ENCODE measurements around the gene EFCAB13. TPM values are rescaled to one million over a fixed set of nuclear protein-coding genes. Genes with fewer than 3 reads are reported as not detected.
"Not testable (repeated sequence)": the region's sequence is repeated elsewhere in the genome, so short reads cannot be mapped to it uniquely, and the experiment has no call there.

EFCAB13 gene
- total RNA-seq, 1 donor from 2014 or later, result 3.0 TPM

- intact Hi-C loops (cut with DNase I), result no loop called here
- ATAC-seq (ENCODE audit: poor library complexity) (peak; percentile 45), DNase-seq (no peak)
Observed at GRCh38 chr17:47317119-47317518, 6.6 kb upstream of the EFCAB13 start.

DNA sequence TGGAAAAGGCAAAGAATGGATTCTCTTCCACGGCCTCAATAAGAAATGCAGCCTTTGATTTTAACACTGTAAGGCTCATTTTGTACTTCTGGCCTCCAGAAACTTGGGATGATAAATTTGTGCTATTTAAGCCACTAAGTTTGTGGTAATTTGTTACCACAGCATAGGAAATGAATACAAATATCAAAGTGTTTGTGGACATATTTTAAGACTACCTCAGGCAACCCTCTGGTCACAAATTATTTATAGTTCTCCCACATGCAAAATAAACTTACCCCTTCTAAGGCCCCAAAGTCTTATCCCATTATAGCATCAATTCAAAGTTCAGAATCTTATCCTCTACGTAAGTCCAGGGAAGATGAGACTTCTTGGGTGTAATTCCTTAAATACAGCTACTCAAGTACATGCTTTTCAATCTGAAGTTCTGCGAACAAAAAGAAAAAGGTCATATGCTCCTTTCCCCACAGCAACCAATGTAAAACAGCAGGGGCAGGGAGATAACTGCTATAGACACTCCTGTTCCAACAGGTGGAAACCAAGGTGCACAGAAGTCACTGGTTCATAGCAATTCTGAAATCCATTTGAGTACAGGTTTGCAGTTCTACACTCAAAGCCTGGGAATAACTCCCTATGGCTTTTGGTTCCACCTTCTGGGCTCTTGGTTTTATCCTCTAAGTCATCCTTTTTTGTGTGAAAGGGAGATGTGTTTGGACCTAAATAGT lies 5.4 kb upstream of the EFCAB13 start:
- DNase-seq, result no peak
- intact Hi-C loops (cut with DNase I), result no loop called here
- no peak for ATAC-seq (ENCODE audit: poor library complexity)

DNA sequence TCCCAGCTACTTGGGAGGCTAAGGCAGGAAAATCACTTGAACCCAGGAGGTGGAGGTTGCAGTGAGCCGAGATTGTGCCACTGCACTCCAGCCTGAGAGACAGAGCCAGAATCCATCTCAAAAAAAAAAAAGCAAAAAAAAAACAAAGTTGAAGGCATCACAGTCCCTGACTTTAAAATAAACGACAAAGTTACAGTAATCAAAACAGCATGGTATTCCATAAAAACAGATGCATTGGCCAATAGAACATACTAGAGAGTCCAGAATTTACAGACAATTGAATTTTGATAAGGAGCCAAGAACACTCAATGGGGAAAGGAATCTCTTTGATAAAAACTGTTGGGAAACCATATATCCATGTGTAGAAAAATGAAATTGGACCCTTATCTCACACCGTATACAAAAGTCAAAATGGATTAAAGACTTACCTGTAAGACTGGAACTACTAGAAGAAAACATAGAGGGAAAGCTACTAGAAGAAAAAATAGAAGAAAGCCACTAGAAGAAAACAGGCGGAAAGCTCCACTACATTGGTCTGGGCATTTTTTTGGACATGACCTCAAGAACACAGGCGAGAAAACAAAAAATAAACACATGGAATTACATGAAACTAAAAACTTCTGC lies 2.8 kb upstream of the EFCAB13 start:
- ATAC-seq (ENCODE audit: poor library complexity), result no peak
- intact Hi-C loops (cut with DNase I), result no loop called here
- DNase-seq, result no peak

DNA sequence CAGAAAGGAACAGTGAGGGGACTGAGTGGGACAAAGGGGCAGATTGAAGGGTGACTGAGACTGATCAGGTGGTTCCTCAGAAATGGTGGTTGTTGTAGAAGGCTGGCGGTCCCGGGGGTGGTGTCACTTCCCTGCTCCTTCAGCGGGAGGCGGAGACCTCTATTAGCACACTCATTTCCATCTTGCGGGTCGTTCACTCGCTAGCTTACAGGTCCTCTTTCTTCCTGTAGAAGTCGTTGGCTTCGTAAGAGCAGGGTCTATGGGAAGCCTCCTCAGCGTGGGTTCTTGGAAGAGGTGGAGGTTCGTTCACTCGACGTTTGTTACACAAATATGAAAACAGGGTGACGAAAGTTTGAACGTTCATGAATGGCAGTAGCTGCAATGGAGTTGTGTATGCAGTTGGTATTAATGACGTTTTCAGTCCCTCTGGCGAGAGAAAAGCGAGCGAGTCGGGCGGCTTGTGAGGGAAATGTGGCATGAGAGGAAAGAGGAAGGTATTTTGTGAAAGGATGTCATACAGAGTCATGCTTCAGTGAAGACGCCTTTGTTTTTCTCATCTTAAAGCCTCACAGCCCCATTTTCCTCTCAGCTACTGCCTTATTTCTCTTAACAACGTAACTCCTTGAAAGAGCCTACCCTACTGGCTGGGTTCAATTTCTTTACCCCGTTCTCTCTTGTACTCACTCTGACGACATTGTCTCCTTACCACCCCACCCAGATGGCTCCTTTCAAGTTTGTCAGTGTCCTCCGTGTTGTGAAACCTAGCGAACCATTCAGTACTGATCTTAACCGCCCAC lies 667 bp downstream of the EFCAB13 start:
- ATAC-seq (ENCODE audit: poor library complexity), result peak; percentile 66
- intact Hi-C loops (cut with DNase I), result no loop called here

DNA sequence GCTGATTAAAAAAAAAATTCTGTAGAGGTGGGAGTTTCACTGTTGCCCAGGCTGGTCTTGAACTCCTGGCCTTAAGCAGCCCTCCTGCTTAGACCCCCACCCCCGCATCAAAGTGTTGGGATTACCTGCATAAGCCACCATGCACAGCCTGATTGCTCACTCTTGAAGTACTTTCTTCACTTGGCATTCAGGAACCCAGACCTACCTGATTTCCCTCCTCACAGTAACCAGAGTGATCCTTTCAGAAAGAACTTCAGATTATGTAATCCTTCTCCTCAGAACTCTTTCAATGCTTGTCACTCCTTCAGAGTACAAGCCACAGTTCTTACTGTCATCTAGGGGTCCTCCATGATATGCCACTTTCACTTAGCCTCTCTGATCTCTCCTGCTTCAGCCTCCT lies 1.4 kb downstream of the EFCAB13 start:
- intact Hi-C loops (cut with DNase I), result no loop called here
- DNase-seq (no peak), ATAC-seq (ENCODE audit: poor library complexity) (no peak)

More for the DNA sequence above, 667 bp downstream of the EFCAB13 start:
- DNase-seq, result peak; percentile 77

DNA sequence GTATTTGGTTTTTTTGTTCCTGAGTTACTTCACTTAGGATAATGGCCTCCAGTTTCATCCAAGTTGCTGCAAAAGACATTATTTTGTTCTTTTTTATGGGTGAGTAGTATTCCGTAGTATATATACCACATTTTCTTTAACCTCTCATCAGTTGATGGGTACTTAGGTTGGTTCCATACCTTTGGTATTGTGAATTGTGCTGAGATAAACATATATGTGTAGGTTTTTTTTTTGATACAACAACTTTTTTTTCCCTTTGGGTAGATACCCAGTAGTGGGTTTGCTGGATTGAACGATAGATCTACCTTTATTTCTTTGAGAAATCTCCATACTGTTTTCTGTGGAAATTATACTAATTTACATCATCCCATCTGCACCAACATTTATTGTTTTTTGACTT lies 6.8 kb downstream of the EFCAB13 start:
- DNase-seq, result no peak
- intact Hi-C loops (cut with DNase I), result no loop called here
- no peak for ATAC-seq (ENCODE audit: poor library complexity)

DNA sequence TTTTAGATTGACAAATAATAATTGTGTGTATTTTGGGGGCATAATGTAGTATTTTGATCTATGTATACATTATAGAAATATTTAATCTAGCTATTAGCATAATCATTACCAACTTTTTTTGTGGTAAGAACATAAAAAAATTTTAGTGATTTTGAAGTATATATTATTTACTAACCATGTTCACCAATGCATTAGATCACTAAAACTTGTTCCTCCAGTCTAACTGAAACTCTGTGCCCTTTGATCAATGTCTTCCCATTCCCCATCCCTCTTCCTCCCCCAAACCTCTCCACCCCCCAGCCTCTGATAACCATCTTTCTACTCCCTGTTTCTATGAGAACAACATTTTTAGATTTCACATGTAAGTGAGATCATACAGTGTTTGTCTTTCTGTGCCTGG lies 8.5 kb downstream of the EFCAB13 start:
- ATAC-seq (ENCODE audit: poor library complexity), result no peak
- intact Hi-C loops (cut with DNase I), result no loop called here
- DNase-seq, result no peak

DNA sequence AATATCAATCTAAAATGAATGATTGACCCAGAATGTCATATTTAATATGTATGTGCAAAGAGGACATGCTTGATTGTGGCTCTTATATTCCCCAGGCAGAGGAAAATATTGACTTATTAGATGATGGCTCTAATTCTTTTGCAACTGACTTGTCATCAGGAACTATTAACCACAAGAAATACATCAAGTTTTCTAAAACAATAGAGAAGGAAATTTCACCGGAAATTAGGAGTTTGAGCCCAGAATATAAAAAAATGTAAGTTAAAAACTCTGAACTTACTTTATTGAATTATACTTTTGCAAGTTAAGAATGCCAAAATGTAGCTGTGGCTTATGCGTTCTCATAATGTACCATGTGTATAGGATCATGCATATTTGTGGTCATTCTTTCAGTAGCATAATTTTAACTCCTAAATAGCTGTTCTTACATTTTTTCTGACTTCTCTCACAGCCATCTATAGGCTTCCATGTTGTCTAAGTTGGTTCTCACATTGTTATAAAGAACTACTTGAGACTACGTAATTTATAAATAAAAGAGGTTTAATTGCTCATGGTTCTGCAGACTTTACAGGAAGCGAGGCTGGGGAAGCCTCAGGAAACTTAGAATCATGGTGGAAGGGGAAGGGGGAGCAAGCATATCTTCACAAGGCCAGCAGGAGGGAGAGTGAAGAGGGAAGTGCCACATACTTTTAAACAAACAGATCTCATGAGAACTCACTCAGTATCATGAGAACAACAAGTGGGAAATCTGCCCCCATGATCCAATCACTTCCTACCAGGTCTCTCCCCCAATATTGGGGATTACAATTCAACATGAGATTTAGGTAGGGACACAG lies 11.6 kb downstream of the EFCAB13 start:
- DNase-seq, result no peak
- intact Hi-C loops (cut with DNase I), result no loop called here

GRCh38 chr17:47338026-47338425 lies 14.3 kb downstream of the EFCAB13 start:
- intact Hi-C loops (cut with DNase I), result no loop called here
- DNase-seq, result no peak
- ATAC-seq (ENCODE audit: poor library complexity), result no peak

More for the DNA sequence above, 11.6 kb downstream of the EFCAB13 start:
- ATAC-seq (ENCODE audit: poor library complexity), result no peak

DNA sequence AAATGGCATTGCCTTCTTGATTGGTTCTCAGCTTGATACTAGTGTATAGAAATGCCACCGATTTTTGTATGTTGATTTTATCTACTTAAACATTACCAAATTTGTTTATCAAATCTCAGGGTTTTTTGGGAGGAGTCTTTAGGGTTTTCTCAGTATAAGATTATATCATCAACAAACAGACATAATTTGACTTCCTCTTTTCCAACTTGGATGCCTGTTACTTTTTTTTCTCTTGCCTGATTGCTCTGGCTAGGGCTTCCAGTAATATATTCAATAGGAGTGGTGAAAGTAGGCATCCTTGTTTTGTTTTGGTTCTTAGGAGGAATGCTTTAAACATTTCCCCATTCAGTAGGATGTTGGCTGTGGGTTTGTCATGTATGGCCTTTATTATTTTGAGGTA lies 29.1 kb downstream of the EFCAB13 start:
- ATAC-seq (ENCODE audit: poor library complexity) (no peak), DNase-seq (no peak)
- intact Hi-C loops (cut with DNase I), result no loop called here

GRCh38 chr17:47358652-47359051 lies 34.9 kb downstream of the EFCAB13 start:
- intact Hi-C loops (cut with DNase I), result no loop called here
- ATAC-seq (ENCODE audit: poor library complexity) (no peak), DNase-seq (no peak)

- ATAC-seq (ENCODE audit: poor library complexity), result no peak
- DNase-seq, result no peak
- intact Hi-C loops (cut with DNase I), result no loop called here
Observed at GRCh38 chr17:47363171-47363570, 39.4 kb downstream of the EFCAB13 start.

DNA sequence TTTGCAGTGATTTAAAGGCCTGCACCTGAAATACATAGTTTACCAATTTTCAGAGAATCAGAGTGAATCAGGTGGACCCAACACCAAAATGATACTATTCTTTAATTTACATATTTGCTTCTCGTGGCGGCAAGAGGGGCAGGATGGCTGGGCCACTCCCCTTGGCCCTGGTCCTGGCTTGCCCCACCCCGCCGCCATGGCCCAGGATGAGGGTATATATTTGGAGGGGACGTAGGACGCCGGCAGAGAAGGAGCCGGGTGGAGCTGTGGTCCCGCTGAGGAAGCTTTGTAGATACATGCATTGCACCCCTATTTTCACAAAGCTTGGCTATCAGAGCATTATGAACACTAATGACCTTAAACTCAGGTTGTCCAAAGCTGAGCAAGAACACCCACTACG lies 43.5 kb downstream of the EFCAB13 start:
- ATAC-seq (ENCODE audit: poor library complexity), result no peak
- intact Hi-C loops (cut with DNase I), result no loop called here

GRCh38 chr17:47368262-47368661 lies 44.5 kb downstream of the EFCAB13 start:
- ATAC-seq (ENCODE audit: poor library complexity), result no peak

More for the DNA sequence above, 43.5 kb downstream of the EFCAB13 start:
- DNase-seq, result no peak

DNA sequence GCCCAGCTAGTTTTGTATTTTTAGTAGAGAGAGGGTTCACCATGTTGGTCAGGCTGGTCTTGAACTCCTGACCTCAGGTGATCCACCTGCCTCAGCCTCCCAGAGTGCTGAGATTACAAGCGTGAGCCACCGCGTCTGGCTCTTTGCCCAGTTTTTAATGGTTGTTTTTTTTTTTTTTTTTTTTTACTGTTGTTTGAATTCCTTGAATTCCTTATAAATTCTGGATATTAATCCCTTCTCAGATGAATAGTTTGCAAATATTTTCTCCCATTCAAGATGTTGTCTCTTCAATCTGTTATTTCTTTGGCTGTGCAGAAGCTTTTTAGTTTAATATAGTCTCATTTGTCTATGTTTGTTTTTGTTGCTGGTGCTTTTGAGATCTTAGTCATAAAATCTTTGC lies 47.1 kb downstream of the EFCAB13 start:
- DNase-seq; intact Hi-C loops (cut with DNase I); ATAC-seq (ENCODE audit: poor library complexity): not testable (repeated sequence)

More at GRCh38 chr17:47368262-47368661, 44.5 kb downstream of the EFCAB13 start:
- DNase-seq, result no peak
- intact Hi-C loops (cut with DNase I), result no loop called here

- DNase-seq (no peak), ATAC-seq (ENCODE audit: poor library complexity) (no peak)
- intact Hi-C loops (cut with DNase I), result no loop called here
Observed at GRCh38 chr17:47373002-47373401, 49.2 kb downstream of the EFCAB13 start.

DNA sequence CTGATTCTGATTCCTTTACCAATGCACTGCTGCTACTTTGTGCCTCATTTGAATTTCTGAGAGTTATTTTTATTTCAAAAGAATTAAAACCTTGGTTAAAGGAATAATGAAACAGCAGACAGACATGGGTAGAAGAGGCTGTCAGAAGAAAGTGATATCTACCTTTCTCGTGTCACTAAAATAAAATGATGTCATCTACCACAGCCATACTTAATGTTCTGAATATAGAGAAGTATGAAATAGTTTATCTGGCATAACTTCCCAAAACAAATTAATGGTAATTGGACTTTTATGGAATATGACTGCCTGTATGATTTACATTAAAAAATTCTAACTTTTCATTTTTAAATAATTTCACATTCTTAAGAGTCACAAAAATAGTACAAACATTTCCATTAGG lies 52.5 kb downstream of the EFCAB13 start:
- ATAC-seq (ENCODE audit: poor library complexity), result no peak
- intact Hi-C loops (cut with DNase I), result no loop called here
- DNase-seq, result no peak

GRCh38 chr17:47388825-47389224 lies 65.1 kb downstream of the EFCAB13 start:
- intact Hi-C loops (cut with DNase I), result no loop called here
- no peak for ATAC-seq (ENCODE audit: poor library complexity)
- no peak for DNase-seq

Data from Right ventricle myocardium superior (tissue), 1 donor.